Gastrocnemius medialis (tissue), 4 donors: ENCODE measurements around the gene RHBDL1. TPM values are rescaled to one million over a fixed set of nuclear protein-coding genes. Genes with fewer than 3 reads are reported as not detected.

Source experiments
- ATAC-seq, 2 donors: fragments of 150-250 bp; one replicate each; pipeline ENCODE4 v1.9.1; 2016
- DNase-seq, 2 donors: peaks; one replicate each; pipeline ENCODE4 v3.0.0-alpha.2; 2019
- H3K27ac ChIP-seq, 4 donors: fragments of 200-600 bp; sonication (generic); 1 replicate in 1 of 4; 2 replicates in 3 of 4; pipeline ENCODE4 v1.5.1; 2016 to 2018; ENCODE audit warnings: mild to moderate bottlenecking in 2 of 4, moderate library complexity in 1 of 4
- H3K27me3 ChIP-seq, 3 donors: fragments of 200-600 bp; sonication (generic) in 2 of 3; 1 replicate in 1 of 3; 2 replicates in 2 of 3; pipeline versions ENCODE4 v1.5.1 to v1.6.0; 2016 to 2019; ENCODE audit warnings: mild to moderate bottlenecking in 1 of 3, moderate library complexity in 1 of 3
- H3K36me3 ChIP-seq, 2 donors: fragments of 200-600 bp; sonication (generic) in 1 of 2; one replicate each; pipeline ENCODE4 v1.5.1; 2017 to 2018
- H3K4me1 ChIP-seq, 2 donors: fragments of 200-600 bp; sonication (generic) in 1 of 2; one replicate each; pipeline ENCODE4 v1.5.1; 2016 to 2017; ENCODE audit warnings: mild to moderate bottlenecking in 2 of 2
- H3K4me3 ChIP-seq, 4 donors: fragments of 200-600 bp; sonication (generic) in 3 of 4; 1 replicate in 1 of 4; 2 replicates in 3 of 4; pipeline ENCODE4 v1.5.1; 2016 to 2019; ENCODE audit warnings: mild to moderate bottlenecking in 2 of 4
- H3K9me3 ChIP-seq, 3 donors: fragments of 200-600 bp; sonication (generic) in 2 of 3; 1 replicate in 1 of 3; 2 replicates in 2 of 3; pipeline ENCODE4 v1.5.1; 2016 to 2019
- CTCF ChIP-seq, 5 experiments: fragments of 450-650 bp in 3 of 5; fragments of 200-600 bp in 2 of 5; sonication (generic) in 2 of 5; IDR thresholded peaks in 4 of 5; conservative IDR thresholded peaks in 1 of 5; 1 replicate in 4 of 5; 2 replicates in 1 of 5; pipeline ENCODE4 v1.5.1; 2016 to 2019; ENCODE audit warnings: antibody characterized with exemption in 5 of 5, mild to moderate bottlenecking in 3 of 5, moderate library complexity in 3 of 5
- POLR2A ChIP-seq, 2 donors: fragments of 450-650 bp; IDR thresholded peaks; one replicate each; pipeline ENCODE4 v1.6.1; 2017; ENCODE audit warnings: antibody characterized with exemption in 2 of 2, mild to moderate bottlenecking in 2 of 2, moderate library complexity in 2 of 2
- in situ Hi-C, 4 donors: fragments of 200-750 bp; cut with MboI; loops; one replicate each; pipeline versions ENCODE4 v1.15.0 to v1.8.0; 2017; ENCODE audit warnings: low sequenced_read_pairs in 4 of 4
- intact Hi-C: fragments of 100-400 bp; cut with DNase I; formaldehyde crosslinking; loops from one replicate; pipeline ENCODE4 v1.15.1; 2023; ENCODE audit warnings: low total_unique reads
- total RNA-seq, 4 donors: library from RNA; depleted of rRNA; stranded (reverse); fragments of >200 nt; gene quantifications; one replicate each; pipeline versions ENCODE4 v1.1.0 to v1.2.3, GENCODE V29; 2016

The RHBDL1 gene
- total RNA-seq, 4 donors from 2014 or later: 0.31 TPM; not detected in 3

- ATAC-seq: no peak
- intact Hi-C loops: no loop called here
- Histone ChIP-seq H3K27me3 (no peaks in the 10 kb centered on the region), H3K4me3 (no peak overlapping the region), H3K27ac (no peak overlapping the region), H3K36me3 (peaks cover 0 to 26% of the 10 kb centered on the region in 2 donors), H3K9me3 (no peaks in the 10 kb centered on the region), H3K4me1 (peaks cover 19 to 34% of the 10 kb centered on the region in 2 donors)
- TF ChIP-seq CTCF (IDR thresholded peaks at IDR 0.05 in 4 of 5, conservative IDR thresholded peaks at IDR 0.05 in 1 of 5) (no peak), POLR2A (IDR thresholded peaks at IDR 0.05) (no peak)
- in situ Hi-C loops: no loop called here
- peak in 1 of 2 donors; percentile 27 for DNase-seq
Observed at GRCh38 chr16:678209-678857, 2.9 kb downstream of the RHBDL1 start.

GRCh38 chr16:678858-679813 lies 3.7 kb downstream of the RHBDL1 start:
- Histone ChIP-seq H3K36me3 (peaks cover 0 to 21% of the 10 kb centered on the region in 2 donors), H3K27ac (peak overlapping the region; percentile 89 to 100 (median 98)), H3K4me3 (peak overlapping the region; percentile 51 to 82 (median 70)), H3K27me3 (no peaks in the 10 kb centered on the region), H3K4me1 (peaks cover 24 to 40% of the 10 kb centered on the region in 2 donors), H3K9me3 (no peaks in the 10 kb centered on the region)
- in situ Hi-C loops: no loop called here
- DNase-seq: peak; percentile 34 to 66
- TF ChIP-seq CTCF (IDR thresholded peaks at IDR 0.05 in 4 of 5, conservative IDR thresholded peaks at IDR 0.05 in 1 of 5) (no peak), POLR2A (IDR thresholded peaks at IDR 0.05) (no peak)
- peak; percentile 14 to 21 for ATAC-seq
- intact Hi-C loops: no loop called here

- ATAC-seq (peak; percentile 67 to 74), DNase-seq (peak; percentile 80 to 84)
- H3K4me3 ChIP-seq: peak within 1 kb of the TSS; percentile 65 to 88 (median 79)
- no peaks in the 10 kb centered on the region for H3K9me3 ChIP-seq
- no peaks in the 10 kb centered on the region for H3K27me3 ChIP-seq
- in situ Hi-C loops (no loop called here), intact Hi-C loops (loop anchor here (10.0 kb wide), 1 partner anchor 625 kb away; the partner anchor contains the start of gene UBE2I)
- peaks cover 26 to 47% of the 10 kb centered on the region in 2 donors for H3K4me1 ChIP-seq
- TF ChIP-seq CTCF (IDR thresholded peaks at IDR 0.05 in 4 of 5, conservative IDR thresholded peaks at IDR 0.05 in 1 of 5) (peak in 1 of 5 experiments; percentile 17), POLR2A (IDR thresholded peaks at IDR 0.05) (peak; percentile 87 to 91)
- H3K27ac ChIP-seq: peak within 1 kb of the TSS; percentile 89 to 100 (median 98)
- peaks cover 0 to 21% of the 10 kb centered on the region in 2 donors for H3K36me3 ChIP-seq
Observed at GRCh38 chr16:679814-680624, 4.5 kb downstream of the RHBDL1 start, which contains the start of gene STUB1. STUB1 (plus strand) TSS chr16:680410; CDS start chr16:680526, 116 bp downstream.

GRCh38 chr16:680625-680945 lies 5.1 kb downstream of the RHBDL1 start:
- Histone ChIP-seq H3K27me3 (no peaks in the 10 kb centered on the region), H3K4me3 (peak overlapping the region; percentile 65 to 88 (median 79)), H3K4me1 (peaks cover 27 to 49% of the 10 kb centered on the region in 2 donors), H3K27ac (peak overlapping the region; percentile 89 to 100 (median 98)), H3K9me3 (no peaks in the 10 kb centered on the region), H3K36me3 (peaks cover 0 to 26% of the 10 kb centered on the region in 2 donors)
- in situ Hi-C loops: no loop called here
- DNase-seq: peak in 1 of 2 donors; percentile 12
- intact Hi-C loops: loop anchor here (10.0 kb wide), 1 partner anchor 624 kb away; the partner anchor contains the start of gene UBE2I
- peak in 1 of 2 donors; percentile 3 for TF ChIP-seq POLR2A (IDR thresholded peaks at IDR 0.05)
- TF ChIP-seq CTCF (IDR thresholded peaks at IDR 0.05 in 4 of 5, conservative IDR thresholded peaks at IDR 0.05 in 1 of 5): no peak
- peak; percentile 4 for ATAC-seq
